NCI-H1417 (cell line): ENCODE results near the gene AKR1C1.
"Not testable (repeated sequence)": the region's sequence is repeated elsewhere in the genome, so short reads cannot be mapped to it uniquely, and the experiment has no call there.

Experiments
- DNase-seq, 3 experiments: peaks; one replicate each; lab custom pipeline; 2025; lab: John Stamatoyannopoulos, UW

Gene AKR1C1

DNA sequence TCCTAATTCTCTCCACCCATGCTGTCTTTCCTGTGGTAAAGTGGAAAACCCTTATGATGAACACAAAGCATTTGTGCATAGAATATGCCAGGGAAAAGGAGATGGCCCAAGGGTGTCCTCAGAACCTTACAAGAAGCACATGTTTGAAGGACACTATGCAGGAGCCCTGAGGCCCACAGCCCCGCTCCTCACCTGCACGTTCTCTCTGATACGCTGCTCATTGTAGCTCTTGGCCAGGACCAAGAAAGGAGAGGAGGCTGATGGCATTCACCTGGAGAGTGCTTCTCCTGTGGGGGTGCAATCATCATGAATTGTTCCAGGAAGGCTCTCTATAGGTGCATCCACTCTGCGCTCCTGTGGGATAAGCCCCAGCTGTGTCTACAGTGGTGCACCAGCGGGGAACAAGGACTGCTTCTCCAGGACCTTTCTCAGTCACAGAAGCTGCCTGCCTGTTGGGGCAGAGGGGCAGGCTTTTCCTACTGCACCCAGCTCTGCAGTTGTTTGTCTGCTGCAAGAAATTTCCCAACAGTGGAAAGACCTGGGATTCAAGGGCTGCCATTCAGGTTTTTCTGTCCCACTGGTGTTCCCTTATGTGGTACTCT is 20.5 kb downstream of the AKR1C1 start:
- DNase-seq, result no peak

DNA sequence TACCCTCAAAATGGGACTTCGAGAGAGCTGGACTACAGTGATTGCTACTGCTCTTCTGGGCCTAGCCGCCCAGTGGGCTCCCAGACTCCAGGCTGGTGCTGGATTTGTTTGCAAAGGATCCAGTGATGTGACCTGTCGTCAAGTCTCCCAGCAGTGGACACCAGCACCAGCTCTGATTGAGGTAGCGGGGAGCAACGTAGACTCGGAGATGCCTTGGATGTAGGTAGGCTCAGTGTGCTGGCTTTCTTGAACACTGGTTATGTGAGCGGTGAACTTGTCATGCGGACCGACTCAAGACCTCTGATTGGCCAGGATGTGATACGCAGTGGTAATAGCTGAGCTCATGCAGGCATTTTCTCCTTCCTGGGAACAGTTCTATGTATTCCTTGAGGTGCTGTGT is 21.0 kb downstream of the AKR1C1 start:
- DNase-seq, result no peak

DNA sequence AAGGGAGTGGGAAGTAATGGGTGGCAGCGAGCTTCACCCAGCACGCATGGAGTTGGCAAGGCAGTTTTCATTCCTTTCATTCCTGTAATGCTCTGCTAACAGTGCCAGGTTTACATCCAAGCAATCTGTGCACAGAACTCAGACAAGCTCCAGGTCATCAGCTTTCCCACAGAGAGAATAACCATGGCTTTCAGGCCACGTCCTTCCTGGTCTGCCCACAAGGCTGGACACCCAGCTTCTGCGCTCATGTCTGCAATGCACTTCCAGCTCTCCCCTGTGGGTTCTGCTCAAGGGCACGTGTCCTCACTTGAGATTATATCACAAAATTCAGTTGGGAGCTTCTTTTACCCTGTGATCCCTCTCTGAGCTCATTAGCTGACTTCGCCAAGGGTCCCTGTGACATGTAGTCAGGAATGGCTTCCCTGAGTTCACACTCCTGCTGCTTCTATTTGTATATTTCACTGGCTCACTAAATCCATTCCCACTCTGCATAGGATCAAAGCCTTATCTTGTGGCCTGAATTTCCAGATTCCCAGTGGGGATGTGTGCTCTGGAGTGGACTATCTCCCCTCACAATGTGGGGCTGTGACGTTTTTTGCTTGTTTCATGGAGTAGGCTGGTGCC is 21.9 kb downstream of the AKR1C1 start:
- DNase-seq, result no peak

DNA sequence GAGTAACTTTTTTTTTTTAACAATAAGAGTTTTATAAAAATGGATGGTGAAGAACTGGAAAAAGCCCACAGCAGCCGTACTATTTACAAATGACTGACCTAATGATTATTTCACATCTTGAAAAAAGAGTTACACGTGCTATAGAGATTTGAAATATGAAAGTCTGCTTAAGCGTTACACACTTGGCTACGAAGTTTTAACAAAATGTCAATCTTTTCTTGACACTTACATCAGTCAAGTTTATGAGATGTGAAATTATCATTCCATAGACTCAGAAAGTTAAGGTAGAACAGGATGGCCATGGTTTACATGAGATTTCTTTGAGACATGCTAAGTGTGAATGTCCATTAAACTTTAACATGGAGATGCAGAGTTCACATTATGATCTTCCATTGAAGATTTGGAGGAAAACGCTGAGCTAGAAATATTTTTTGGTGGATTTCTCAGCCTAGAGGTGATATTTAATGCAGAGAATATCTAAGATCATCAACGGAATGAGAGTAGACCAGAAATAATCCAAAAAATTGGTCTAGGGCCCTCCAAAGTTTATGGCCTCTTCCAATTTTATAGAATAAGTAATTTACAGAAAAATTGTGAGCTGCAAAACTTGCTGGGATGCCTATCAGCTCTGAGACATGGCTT is 24.9 kb downstream of the AKR1C1 start:
- not testable (repeated sequence) for DNase-seq

DNA sequence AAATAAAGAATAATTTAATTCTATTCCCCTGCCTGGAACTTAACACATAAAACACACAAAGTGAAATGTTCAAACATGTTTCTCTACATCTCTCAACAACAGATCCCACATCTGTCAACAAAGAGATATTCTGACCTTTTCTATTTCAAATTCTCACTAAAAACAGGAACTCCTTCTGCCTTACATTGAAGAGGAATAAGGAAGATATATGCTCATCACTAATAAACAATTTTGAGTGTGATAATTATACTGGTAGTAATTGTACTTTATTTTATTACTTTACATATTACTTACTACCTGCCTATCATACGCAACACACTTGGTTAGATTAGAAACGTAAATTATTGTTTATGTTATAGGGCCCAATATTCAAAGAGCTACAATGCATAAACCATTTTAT is 27.0 kb downstream of the AKR1C1 start:
- DNase-seq, result no peak

DNA sequence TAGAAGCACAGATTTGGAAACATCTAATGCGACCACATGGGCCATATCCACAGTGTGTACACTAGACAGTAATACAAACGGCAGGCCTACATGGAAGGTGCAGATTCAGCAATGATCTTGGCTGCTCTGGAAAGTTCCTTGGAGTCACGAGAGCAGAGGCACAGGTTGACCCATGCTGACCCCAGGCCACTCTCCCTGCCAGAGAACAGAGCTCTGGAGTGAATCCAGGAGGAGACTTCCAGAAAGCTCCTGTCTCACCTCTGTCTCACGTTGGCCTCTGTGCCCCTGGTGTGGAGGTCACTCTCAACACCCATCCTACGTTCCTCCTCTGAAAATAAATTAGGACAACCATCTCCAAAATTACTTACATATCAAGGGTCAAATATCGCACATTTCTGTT is 28.2 kb downstream of the AKR1C1 start:
- not testable (repeated sequence) for DNase-seq

DNA sequence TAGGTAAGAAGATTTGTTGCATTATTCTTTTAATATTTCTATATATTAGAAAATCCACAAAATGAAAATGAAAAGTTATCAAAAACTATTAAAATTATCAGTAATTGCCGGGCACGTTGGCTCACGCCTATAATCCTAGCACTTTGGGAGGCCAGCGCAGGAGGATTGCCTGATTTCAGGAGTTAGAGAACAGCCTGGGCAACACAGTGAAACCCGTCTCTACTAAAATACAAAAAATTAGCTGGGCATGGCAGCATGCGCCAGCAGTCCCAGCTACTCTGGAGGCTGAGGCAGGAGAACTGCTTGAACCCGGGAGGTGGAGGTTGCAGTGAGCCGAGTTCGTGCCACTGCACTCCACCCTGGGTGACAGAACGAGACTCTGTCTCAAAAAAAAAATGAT is 29.3 kb downstream of the AKR1C1 start:
- not testable (repeated sequence) for DNase-seq

DNA sequence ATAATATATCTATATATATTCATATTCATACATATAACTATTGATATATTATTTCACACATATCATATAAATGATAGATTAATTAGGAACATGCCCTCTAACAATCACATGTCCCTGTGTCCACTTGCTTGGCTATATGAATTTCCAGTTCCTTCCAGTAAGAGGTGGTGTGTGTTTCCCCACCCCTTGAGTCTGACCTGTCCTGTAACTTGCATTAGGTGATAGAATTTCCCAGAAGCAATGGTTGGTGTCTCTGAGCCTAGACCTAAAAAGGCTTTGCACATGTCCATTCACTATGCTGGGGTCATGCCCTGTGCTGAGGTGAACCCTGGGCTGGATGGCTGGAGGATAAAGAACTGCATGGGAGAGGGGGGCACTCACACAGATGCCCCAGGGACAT is 31.0 kb downstream of the AKR1C1 start:
- not testable (repeated sequence) for DNase-seq

DNA sequence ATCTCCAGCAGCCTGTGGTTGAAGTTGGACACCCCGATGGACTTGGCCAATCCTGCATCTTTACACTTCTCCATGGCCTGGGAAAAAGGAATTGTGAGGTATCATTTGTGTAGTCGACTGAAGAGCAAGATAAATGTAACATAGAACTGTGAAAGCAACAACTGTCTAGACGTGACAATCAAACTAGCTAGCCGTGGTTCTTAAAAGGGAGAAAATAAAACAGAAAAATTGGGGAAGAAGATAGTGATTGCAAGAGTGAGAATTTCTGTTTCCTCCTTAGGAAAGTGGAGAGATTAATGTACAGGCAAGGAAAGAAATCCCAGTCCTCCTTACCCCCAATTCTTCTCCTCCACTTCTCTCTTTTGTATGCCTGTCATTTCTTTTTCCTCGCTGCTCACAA is 35.5 kb downstream of the AKR1C1 start:
- no peak for DNase-seq

DNA sequence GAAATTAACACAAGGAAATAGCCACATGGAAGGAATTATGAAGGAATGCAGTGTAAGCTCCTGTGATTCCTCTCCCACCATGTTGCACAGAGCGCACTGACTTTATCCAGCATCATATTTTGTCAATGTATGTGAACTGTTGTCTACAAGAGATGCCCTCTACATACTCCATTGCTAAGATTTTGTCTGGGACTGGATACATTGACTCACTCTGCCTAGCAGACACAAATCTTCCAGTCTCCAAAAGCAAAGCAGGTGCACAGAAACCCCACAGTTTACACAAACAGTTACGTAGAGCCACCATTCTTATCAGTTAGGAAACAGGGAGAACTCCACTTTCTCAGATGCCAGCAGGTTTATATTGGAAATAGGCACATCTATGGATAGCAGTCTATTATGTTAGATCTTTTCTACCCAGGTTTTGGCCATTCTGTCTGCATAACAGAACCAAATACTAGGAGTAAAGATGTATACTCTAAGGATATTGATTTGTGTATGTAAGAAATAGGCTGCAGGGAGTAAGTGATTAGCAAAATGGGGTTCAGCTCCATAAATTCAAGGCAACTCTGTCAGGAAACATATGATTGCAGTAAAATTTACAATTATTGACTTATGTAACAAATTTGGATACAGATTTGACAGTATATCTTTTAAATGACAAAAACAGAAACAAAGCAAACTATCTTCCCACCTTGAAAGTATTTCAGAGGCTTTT is 39.0 kb downstream of the AKR1C1 start:
- DNase-seq, result no peak

DNA sequence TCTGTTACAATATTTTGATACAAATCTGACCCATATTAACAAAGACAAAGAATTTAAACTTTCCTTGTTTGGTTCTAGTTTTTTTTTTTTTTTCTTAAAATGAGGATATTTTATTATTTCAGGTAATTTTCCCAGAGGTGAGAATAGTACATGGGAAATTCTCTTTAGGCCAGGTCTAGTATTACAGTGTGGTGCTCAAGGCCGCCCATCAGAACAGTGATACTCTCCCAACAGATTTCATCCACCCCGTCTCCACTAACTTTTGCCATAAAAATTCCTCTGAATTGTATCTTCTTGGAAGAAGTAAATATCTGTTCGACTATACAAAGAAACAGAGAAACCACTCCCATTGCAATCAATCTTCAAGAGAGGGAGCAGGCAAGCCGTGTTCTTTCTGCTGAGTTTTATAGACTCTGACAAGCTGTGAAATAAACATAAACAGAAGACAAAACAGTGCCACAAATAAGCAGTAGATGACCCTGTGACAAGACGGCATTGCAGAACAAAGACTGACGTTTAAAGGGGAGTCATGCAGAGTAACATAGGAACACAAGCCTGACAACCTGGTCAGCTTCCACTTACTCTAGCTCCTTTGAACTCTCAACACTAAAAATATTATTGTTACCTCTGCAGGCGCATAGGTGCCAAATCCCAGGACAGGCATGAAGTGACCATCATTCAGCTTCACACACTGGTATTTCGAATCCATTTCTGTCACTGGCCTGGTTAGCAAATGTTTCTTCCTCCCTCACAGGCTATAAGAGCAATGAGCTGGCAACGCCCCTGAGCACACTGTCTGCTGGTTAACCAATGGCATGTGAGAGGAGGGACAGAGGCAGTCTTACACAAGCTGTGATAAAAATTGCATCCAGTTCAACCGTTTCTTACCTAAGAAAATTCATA is 40.2 kb downstream of the AKR1C1 start, which contains the start of gene AKR1C2:
Gene AKR1C2 (minus strand): TSS at position 731 of the 903 bp plus-strand sequence. CDS start 22 bp downstream, at position 709.
- DNase-seq, result peak in 1 of 3 experiments; percentile 0

DNA sequence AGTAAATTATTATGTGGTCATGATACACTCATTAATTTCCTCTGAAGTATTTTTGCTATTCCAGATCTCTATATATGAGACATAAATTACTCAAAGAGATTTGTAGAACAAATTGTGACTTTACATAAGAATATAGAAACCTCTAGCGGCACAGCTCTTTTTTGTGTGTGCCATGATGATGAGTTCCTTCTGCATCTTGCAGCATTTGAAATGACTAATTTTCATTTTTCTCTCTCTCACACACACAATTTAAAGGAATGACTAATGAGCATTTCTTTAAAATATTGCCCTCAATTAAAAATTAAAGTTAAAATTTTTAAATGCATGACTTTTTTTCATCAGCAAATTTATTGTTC is 40.8 kb downstream of the AKR1C1 start:
- DNase-seq, result not testable (repeated sequence)

DNA sequence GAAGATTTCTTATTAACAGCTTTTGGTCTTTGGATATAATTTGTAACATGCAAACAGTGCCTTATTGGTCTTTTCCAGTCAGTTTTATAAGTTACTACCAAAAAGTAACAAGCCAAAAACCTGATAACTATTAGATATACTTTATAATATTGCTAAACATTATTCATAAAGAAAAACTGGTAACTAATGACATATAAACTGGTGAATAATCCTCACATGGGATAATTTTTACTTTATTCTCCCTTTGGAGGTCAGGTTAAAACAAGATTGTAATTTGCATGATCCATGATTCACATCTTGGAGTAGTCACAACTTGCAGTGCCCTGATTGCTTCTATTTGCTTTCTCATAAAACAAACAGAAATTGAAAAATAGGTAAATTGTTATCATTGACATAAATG is 41.3 kb downstream of the AKR1C1 start:
- DNase-seq, result not testable (repeated sequence)

DNA sequence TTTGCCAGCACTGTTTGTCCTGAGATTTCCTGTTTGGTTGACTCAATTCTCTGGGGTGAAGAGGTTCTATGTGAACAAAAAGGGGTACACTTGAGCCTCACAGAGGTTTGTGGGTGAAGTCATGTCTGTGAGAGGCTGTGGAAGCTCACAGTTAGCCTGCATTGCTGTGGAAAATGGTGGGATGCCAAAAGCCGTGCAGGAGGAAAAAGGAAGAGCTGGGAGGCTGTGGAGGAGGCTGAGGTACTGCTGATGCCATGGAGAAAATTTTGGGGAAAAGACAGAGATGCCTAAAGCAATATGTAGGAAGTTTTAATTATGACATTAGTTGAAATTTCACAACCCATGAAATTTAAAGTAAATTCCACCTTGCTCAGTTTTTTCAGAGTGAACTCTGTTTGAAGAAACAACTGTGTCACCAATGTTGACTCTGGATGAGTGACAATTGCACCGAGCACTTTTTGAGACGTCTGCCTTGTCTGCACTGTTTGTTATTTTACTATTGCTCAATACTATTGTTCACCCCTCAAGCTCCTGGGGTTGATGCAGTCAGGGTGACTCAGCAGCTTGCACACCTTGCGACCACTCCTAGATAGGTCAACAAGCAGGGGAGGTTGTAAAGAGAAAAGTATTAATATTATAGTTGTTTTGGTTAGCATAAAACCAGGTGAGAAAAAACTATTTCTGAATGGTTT is 45.8 kb downstream of the AKR1C1 start:
- DNase-seq, result peak in 1 of 3 experiments; percentile 4

DNA sequence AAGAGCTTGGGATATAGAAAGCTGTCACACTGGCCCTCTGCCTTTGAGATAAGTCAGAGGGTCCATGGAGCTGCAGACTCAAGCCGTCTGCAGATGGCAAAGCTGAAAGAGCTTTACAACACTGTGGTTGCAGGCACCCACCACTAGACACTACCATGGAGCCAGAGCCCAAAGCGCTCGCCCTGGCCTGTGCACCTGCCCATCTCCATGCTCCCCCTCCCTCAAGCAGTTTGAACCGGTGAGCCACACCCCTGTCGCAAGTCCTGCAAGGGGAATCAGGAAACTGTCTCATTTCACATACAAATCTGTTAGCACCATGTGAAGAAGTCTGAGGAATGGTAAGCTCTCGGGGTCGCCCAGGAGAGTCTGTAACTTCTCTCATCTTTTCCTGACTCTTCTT is 46.8 kb downstream of the AKR1C1 start:
- not testable (repeated sequence) for DNase-seq

DNA sequence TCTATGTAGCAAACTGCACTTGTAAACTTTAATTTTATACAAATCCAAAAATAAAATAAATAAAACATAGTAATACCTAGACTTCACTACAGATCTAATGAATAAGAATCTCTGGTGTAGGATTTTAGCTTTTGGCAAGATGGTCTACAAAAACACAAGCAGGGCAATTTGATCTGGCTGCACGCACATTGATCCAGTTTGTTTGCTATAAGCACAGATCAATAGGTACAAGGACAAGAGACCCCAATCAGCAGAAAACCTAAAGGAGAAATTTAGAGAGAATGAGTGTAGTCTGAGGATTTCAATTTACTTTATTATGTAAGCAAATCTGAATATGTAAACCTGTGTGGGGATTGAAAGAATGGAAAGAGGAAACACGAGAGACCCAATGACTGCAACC is 48.2 kb downstream of the AKR1C1 start:
- not testable (repeated sequence) for DNase-seq

DNA sequence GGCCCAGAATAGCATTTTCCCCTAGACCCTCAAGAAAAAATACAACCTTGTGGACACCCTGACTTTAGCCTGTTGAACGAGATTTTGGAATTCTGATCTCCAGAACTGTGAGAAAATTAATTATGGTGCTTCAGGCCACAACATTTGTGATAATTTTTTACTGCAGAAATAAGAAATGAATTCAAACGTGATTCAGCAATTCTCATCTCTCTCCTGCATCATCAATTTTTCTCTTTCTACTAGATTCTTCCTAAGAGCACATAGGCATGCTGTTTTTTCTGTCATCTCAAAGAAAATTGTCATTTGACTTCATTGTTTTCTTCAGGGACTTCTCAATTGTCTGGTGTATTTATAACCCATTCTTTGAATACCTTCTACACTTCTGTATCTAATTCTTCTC is 49.4 kb downstream of the AKR1C1 start:
- no peak for DNase-seq

DNA sequence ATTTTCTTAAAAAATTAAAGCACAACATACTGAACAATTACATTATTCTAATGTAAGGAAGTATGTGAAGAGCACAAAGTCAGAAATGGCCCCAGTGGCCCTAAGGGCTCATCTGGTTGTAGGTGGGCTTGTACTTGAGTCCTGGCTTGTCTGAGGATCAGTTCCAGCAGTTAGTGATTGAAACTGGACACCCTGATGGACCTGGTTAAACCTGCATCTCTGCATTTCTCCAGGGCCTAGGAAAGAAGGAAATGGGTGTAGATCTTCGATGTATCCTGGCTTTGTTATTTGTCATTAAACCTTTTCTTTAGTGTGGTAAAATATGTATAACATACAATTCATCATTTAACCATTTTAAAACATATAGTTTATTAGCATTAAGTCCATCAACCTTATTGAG is 50.2 kb downstream of the AKR1C1 start:
- no peak for DNase-seq

DNA sequence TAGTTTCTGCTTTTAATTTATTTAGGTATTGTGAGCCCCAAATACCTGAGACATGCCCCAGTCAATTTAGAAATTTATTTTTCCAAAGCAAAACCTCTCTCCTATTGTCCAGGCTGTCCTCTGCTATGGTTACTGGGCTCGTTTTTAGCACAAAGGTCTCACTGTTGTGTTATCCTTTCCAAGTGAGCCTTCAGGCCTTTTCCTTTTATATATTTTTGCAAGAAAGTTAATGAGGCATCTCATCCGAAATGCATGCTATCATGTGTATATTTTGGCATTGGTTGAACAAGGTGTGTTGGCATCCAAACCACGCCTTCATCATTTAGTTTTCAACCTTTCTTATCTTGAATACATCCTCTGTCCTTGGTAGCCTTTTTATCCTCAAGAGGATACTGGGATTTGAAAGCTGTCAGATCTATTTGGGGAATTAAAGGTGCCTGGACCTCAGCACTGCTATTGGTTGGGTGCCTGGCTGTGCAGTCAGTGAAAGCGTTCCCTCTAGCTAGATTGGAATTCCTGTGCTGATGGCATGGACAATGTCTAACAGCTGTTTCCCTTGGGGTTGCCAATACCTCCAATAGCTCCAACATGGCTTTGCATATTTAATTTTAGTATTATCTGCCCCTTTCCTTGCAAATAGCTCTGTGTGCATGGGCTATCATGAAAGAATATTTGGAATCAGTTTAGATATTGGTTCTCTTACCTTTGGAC is 51.1 kb downstream of the AKR1C1 start:
- not testable (repeated sequence) for DNase-seq

DNA sequence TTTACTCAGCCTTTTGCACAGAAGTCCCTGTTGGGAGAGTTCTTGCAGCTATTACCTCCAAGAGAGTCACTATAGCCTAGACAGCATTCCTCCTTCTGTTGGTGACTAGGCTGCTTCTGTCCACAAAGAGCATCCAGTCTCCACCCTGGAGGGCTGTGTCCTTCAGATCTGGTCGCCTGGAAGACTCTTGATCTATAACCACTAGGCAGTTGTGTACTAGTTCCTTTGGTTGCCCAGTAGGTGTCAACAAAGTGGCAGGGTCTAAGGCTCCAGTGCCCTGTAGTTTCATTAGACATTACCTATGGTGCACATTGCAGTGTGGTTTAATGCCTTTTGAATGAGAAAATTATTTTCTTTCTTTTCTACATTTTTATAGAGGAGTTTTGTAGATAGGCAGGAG is 51.7 kb downstream of the AKR1C1 start:
- no peak for DNase-seq

DNA sequence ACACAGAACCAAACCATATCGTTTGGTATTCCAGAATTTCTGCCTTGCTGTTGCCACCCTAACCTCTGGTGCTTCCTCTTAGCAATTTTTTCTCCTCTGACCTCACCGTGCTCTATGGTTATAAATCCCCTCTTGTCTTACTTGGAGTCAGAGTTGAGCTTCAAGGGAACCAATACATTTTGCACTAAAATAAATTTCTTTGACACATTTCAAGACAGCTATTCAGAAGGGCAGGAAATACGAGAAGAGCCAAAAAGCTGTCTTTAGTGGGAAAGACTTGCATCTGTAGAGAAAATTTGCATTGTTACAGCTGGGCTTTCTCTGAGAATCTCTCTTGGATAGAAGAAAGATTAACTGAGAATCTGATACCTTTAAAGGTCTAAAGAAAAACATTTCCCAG is 54.9 kb downstream of the AKR1C1 start:
- DNase-seq, result no peak
